Osteocyte (in vitro differentiated cells): ENCODE measurements around the gene ZNF532. TPM values are rescaled to one million over a fixed set of nuclear protein-coding genes. Genes with fewer than 3 reads are reported as not detected.
A peak's percentile ranks its signal among the peaks of the same experiment; 100 is the strongest.

Experiments used
- DNase-seq: peaks from one replicate; pipeline ENCODE4 v3.0.0; 2021; ENCODE audit warnings: mixed read lengths; ENCODE audit not compliant: unreplicated experiment; ENCODE audit errors: extremely low spot score
- H3K27ac Mint-ChIP-seq: one replicate; pipeline ENCODE4 v1.8.0; 2021; ENCODE audit warnings: mild to moderate bottlenecking, mixed read lengths; ENCODE audit not compliant: unreplicated experiment
- H3K27me3 Mint-ChIP-seq: one replicate; pipeline ENCODE4 v1.8.0; 2021; ENCODE audit warnings: mixed read lengths; ENCODE audit not compliant: unreplicated experiment
- H3K36me3 Mint-ChIP-seq: one replicate; pipeline ENCODE4 v1.8.0; 2021; ENCODE audit warnings: mixed read lengths; ENCODE audit not compliant: unreplicated experiment
- H3K4me1 Mint-ChIP-seq: one replicate; pipeline ENCODE4 v1.8.0; 2021; ENCODE audit warnings: mixed read lengths; ENCODE audit not compliant: unreplicated experiment
- H3K4me3 Mint-ChIP-seq: one replicate; pipeline ENCODE4 v1.8.0; 2021; ENCODE audit warnings: mild to moderate bottlenecking, moderate library complexity, mixed read lengths; ENCODE audit not compliant: unreplicated experiment
- H3K9me3 Mint-ChIP-seq: one replicate; pipeline ENCODE4 v1.8.0; 2021; ENCODE audit warnings: mixed read lengths; ENCODE audit not compliant: unreplicated experiment
- CTCF ChIP-seq: fragments of 200-600 bp; sonication (generic); IDR thresholded peaks from 2 replicates; pipeline ENCODE4 v1.5.0; 2021; ENCODE audit warnings: antibody characterized with exemption, mild to moderate bottlenecking, moderate library complexity
- total RNA-seq: library from RNA; stranded (reverse); gene quantifications from 2 replicates; pipeline ENCODE4 v1.2.1, GENCODE V29; 2021

ZNF532 gene
- total RNA-seq, 1 donor from 2014 or later = 92.7 TPM

GRCh38 chr18:58934356-58934755 lies 69.7 kb downstream of the ZNF532 start:
- Mint-ChIP-seq H3K27ac (no peak overlapping the region), H3K27me3 (no peaks in the 10 kb centered on the region), H3K9me3 (no peaks in the 10 kb centered on the region), H3K4me3 (no peak overlapping the region), H3K36me3 (peaks cover 14% of the 10 kb centered on the region), H3K4me1 (peaks cover 28% of the 10 kb centered on the region)
- DNase-seq = no peak
- TF ChIP-seq CTCF = no peak

DNA sequence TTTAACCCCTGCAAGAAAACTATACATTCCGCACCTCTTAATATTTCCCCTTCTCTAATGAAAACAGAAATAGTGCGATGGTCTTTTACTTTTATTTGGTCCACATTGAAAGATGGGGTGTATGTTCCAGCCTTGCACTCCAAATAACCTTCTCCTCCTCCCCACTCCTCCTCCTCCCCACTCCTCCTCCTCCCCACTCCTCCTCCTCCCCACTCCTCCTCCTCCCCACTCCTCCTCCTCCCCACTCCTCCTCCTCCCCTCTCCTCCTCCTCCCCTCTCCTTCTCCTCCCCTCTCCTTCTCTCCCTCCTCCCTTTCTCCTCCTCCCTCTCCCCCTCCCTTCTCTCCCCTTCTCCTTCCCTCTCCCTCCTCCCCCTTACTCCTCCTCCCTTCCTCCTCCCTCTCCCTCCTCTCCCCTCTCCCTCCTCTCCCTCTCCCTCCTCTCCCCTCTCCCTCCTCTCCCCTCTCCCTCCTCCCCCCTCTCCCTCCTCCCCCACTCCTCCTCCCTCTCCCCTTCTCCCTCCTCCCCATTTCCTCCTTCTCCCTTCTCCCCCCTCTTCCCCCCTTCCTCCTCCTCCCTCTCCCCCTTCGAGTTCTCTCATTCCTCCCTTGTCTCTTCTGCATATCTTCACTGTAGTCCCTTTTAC lies 70.4 kb downstream of the ZNF532 start:
- TF ChIP-seq CTCF = no peak
- Mint-ChIP-seq H3K9me3 (no peaks in the 10 kb centered on the region), H3K27ac (no peak overlapping the region), H3K4me1 (peaks cover 22% of the 10 kb centered on the region), H3K36me3 (peaks cover 18% of the 10 kb centered on the region), H3K27me3 (no peaks in the 10 kb centered on the region), H3K4me3 (no peak overlapping the region)
- DNase-seq = no peak

GRCh38 chr18:58937071-58937886 lies 72.6 kb downstream of the ZNF532 start:
- H3K4me3 Mint-ChIP-seq = no peak overlapping the region
- H3K36me3 Mint-ChIP-seq = peaks cover 27% of the 10 kb centered on the region
- H3K9me3 Mint-ChIP-seq = no peaks in the 10 kb centered on the region
- H3K27ac Mint-ChIP-seq = peak overlapping the region; percentile 84
- no peak for TF ChIP-seq CTCF
- no peak for DNase-seq
- H3K4me1 Mint-ChIP-seq = peaks cover 19% of the 10 kb centered on the region
- H3K27me3 Mint-ChIP-seq = no peaks in the 10 kb centered on the region

DNA sequence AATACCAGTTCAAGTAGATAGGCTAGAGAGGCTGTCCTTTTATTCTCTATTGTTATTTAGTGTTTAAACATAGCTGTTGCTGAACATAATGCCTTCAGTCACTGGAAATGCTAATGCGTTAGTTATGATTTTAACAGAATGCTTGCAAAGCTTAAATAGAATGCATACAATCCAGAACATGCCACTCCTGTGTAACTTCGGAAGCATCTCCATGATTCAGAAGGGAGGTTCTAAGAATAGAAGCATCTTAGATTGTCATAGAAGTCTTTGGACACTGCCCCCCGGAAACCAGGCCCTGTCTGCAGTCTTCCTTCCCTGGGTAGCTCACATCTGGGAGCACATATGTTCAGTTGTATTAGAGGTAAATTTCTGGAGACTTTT lies 73.2 kb downstream of the ZNF532 start:
- Mint-ChIP-seq H3K27ac (peak overlapping the region; percentile 84), H3K4me3 (no peak overlapping the region)

More for the DNA sequence above, 73.2 kb downstream of the ZNF532 start:
- Mint-ChIP-seq H3K27me3 (no peaks in the 10 kb centered on the region), H3K9me3 (no peaks in the 10 kb centered on the region), H3K4me1 (peaks cover 19% of the 10 kb centered on the region), H3K36me3 (peaks cover 27% of the 10 kb centered on the region)
- TF ChIP-seq CTCF = no peak
- DNase-seq = no peak
